GM20431 (cell line): Measurements from ENCODE around the gene SERP2.

Experiments
- in situ Hi-C: fragments of 300-500 bp; cut with MseI, MboI; formaldehyde crosslinking; loops from one replicate; pipeline ENCODE4 v1.15.0; 2020; ENCODE audit warnings: low sequenced_read_pairs; ENCODE audit not compliant: unreplicated experiment

SERP2 gene

DNA sequence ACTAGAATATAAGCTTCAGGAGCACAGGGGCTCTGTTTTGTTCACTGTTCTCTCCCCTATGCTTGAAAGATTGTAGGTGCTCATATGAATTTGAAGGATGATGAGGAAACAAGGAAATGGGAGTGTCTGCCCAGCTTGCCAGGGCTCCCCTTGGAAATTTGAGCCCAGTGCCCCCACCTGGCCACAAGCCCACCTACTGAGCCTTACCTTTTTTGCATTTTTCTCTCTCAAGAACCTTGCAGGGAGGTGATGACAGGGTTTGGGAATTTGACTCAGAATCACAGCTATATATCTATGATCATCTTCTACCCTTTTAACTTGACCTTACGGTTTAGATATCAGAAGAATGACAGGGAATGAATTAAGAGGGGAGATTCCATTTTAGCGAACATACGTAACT, 33.8 kb downstream of the SERP2 start:
- in situ Hi-C loops: no loop called here

DNA sequence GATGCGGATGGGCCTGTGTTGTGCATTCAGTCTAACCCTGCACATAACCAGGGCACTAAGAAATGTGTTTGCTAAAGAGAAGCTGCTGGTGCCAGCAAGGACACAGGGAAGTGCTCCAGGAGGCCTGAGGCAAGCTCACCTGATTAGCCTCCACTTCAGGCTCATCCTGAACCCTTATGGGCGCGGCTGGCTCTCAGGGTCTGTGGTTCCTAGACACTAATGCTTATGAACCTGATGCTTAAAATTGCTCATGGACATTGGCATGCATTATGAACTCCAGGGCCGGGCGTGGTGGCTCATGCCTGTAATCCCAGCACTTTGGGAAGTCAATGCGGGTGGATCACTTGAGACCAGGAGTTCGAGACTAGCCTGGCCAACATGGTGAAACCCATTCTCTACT, 34.3 kb downstream of the SERP2 start:
- in situ Hi-C loops: no loop called here

DNA sequence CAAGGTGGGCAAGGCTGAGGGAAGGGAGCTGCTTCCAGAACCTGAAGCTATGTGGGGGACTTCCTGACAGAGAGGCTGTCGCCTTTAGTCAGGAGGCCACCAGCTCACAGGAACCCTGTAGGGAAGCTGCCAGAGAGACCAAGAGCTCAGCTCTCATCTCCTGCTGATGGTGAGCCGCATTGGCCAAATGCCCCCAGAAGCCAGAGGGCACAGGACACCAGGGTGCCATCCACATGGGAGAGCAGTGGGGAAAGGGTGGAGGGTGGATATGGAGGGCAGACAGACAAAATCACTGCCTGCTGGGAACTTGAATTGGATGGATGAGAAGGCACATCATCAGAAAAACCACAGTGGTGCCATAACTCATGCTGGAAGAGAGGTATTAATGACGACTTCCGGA, 36.0 kb downstream of the SERP2 start:
- in situ Hi-C loops: no loop called here

DNA sequence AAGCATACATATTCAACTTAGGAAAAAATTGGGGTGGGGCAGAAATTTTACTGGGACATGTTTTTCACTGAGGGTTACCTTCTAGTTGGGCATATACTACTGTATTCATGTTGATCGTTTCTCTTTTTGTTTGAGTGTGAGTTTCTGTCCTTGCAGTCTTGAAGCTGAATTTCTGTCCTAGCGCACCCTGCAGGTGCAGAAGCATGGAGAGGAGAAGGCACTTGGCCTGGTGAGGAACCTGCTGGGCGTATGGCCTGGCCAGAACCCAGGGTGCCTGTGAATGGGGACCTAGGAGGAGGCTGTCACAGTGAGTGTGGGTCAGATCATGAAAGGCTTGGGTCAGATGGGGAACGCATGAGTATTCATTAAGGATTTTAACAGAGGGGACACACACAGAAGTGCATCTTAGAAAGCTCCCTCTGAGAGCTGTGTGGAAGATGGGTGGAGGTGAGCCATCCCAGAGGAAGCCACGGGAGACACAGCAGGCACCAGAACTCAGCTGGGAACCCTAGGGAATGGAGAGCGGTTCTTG, 36.8 kb downstream of the SERP2 start:
- in situ Hi-C loops: no loop called here

DNA sequence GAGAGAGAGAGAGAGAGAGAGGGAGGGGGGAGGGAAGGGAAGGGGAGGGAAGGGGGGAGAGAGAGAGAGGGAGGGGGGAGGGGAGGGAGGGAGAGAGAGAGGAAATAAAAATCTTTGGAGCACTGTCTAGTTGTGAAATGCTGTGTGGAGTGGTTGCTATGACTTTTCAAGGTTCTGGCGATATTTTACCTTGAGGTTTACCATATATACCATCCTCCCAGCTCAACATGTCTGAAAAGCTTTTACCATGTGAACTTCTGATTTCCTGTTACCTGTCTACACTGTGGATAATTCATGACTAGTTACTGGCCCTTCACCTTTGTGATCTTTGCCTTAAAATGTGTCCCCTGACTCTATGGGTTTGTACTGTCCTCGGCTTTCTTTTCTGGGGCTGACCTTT, 38.2 kb downstream of the SERP2 start:
- in situ Hi-C loops: no loop called here

DNA sequence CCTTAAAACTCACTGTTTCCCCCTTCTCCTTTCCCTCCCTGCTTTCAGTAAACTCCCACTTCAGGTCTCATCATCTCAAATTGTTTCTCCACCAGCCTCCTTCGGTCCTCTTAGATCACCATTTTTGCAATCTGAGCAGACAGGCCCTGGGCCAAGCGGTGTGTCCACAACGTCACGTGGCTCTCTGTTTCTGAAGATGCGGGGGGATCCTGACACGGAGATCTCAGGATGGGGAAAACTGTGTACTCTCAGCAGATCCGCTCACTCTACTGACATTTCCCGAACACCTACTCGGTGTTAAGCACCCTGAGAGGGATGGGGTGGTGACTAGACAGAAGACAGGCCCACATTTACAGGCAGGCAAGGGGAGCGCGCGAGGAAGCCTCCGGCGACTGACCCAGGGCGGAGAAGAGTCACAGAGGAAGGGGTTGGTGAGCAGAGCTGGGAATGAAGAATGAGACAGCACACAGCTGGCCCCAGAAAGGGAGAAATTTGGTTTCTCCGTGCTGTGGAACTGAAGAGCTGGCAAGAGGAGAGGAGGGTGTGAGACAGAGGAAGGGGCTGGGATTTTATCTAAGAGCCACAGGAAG, 38.8 kb downstream of the SERP2 start:
- in situ Hi-C loops: no loop called here

DNA sequence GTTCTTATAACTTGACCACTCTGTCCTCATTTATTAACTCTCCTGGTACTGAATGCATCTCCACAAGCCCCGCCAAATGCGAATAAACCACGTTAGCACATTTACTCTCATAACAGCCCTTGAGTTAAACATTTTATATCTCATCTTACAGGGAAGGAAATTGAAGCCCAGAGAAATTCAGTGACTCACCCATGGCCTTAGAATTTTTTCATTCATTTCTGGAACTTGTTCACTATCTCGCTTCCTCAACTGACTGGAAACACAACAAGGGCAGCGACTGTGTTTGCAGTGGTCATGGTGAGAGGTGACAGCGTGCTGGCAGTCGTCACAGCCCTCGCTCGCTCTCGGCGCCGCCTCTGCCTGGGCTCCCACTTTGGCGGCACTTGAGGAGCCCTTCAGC, 39.5 kb downstream of the SERP2 start:
- in situ Hi-C loops: no loop called here

DNA sequence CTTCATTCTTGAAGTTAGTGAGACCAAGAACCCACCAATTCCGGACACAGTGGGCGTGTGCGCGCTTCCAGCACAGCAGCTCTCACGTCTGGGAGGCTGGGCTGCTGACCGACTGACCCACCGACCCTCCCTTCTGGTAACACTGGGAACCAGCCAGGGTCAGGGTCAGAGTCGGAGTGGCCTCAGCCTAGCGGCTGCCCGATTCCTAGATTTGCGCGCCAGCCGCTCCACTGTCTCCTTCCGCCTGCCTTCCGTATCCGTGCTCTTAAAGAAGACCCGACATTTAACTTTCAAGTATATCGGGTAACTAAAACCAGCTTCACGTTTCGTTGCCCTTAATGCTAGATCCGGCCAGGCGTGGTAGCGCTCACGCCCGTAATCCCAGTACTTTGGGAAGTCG, 41.1 kb downstream of the SERP2 start:
- in situ Hi-C loops: no loop called here

DNA sequence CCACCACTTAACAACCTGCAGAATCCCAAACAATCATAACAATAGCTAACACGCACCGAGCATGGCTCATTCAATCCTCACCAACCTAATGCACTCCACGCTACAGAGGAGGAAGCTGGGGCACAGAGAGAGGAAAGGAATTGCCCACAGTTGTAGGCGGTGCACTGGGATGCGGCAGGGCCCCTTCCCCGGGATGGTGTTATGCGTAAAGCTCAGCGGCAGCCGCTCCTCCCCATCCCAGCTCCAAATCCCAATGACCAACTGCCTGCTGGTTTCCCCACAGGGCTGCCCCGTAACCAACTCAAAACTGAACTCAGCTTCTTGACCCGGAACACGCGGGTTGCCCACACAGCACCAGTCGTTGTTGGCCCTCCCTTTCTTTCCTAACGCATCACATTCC, 42.2 kb downstream of the SERP2 start:
- in situ Hi-C loops: no loop called here

DNA sequence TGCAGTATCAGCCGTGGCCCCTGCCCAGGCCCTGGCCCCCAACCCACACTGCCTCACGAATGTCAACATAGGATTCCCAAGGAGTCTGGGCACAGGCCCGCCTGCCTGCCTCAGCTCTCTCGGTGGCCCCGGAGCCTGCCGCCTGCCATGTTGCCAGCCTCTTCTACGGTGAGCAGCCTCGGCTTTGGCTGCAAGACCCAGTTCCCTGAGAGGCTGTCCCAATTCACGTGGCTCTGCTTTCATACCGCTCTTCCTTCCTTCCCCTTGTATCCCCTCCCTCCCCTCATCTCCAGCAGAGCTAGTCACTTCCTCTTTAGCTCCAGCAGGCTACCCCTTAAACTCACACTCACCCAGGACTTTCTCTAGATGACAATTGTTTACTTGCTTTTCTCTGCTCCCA, 42.7 kb downstream of the SERP2 start:
- in situ Hi-C loops: no loop called here

DNA sequence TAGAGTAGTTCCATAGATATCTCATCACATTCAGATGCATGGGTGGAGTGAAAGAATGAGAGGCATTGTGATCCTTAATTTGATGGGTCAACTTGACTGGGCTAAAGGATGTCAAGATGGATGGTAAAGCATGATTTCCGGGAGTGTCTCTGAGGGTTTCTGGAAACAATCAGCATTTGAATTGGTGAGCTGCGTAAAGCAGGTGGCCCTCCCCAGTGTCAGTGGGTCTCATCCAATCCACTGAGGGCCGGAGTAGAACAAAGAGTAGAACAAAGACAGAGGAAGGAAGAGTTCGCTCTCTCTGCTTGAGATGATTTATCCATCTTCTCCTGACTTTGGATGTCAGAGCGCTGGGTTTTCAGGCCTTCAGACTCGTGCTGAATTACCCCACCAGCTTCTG, 43.1 kb downstream of the SERP2 start:
- in situ Hi-C loops: no loop called here

DNA sequence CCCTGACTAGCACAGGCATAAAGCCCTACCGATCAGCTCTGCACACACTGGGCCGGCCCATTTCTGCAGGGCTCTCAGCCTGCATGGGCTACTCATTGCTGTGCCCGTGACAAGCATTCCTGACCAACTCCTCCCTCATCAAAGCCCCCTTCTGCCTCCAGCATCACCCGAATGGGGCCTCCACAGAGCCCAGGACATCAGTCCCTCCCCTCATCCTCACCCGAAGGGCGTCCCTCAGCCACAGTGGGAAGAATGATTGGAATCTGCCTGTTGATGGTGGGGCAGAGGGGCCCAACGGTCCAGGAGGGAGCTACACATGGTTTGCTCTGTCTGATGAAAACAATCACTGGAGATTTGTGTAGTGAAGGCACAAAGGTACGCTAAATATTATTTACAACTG, 43.8 kb downstream of the SERP2 start:
- in situ Hi-C loops: no loop called here

DNA sequence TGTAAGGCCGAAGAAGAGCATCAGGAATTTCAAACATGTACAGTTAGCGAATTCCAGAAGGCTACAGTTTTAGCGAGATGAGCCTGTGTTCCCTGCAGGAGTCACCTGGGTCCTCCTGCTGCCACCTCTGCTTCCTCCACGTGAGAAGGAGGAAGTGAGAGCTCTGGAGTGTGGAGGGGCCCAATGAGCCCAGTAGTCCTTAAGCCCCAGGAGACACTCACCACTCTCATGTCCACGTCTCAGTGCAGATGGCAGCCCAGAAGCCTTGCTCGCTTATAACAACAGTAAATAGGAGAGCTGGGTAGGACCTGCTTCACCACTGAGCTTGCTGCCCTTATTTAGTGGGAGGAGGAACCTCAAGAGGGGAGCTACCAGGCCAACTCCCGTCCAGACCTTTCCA, 44.3 kb downstream of the SERP2 start:
- in situ Hi-C loops: no loop called here

DNA sequence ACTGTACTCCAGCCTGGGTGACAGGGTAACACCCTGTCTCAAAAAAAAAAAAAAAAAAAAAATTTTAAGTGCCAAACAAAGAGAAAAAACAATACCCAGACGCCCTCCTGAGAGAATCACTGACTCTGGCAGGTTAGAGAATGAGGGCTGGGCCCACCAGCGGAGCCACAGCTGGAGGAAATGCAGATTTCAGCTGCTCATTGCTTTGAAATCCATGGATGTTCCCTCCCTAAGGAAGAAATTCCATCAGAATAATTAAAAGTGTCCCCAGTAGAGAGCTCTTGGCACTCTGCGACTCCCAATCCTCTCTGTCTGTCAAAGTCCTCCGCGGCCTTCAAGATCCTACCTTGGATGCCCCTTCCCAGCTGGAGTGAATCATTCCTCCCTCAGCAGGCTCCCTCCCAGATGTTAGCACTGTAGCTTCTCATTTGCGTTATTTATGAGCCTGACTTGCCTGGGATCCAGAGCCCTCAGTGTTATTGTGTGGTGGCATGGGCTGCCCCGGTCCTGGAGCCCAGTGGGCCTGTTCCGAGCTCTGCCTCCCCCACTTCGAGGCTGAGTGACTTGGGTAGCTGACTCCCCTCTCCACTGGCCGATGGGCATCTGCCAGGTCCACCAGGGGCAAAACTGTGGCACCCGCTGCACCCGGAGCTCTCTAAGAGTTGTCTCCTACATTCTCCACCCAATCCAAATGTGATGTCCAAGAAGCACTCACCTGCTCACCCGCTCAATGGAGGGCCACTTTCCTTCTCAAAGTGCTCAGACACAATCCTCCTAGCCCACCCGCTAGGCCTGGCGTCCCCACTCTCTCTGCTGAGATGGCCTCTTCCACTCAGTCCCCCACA, 47.0 kb downstream of the SERP2 start:
- in situ Hi-C loops: no loop called here

DNA sequence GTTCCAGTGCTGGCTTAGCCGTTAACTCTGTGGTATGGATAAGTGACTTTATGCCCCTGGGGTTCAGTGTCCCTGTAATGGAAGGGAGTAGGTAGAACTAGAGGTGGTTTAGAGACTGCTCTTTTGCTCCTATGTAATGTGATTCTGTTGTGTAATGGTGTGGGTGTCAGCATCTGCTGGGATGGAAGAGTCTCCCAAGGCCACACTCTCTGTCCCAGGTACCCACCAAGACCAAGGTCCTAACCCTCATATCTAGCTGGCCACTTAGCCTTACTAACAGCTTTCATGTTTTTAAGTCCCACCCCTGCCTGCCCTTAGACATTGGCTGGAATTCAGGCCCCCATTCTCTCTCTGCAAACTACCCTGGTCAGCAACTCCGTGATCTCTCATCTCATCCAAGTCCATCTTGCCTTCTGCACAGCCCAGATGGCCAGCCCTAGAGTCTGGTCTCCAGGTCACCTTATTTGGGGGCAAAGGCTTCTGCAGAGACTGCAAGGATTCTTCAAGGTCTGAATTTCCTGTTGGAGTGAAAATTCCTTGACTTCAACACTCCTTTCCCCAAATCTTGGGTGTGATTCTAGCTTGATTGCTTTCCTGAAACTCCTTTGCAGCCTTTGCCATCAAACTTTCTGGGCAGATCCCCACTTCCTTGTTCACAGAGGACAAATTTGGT, 48.4 kb downstream of the SERP2 start:
- in situ Hi-C loops: no loop called here

DNA sequence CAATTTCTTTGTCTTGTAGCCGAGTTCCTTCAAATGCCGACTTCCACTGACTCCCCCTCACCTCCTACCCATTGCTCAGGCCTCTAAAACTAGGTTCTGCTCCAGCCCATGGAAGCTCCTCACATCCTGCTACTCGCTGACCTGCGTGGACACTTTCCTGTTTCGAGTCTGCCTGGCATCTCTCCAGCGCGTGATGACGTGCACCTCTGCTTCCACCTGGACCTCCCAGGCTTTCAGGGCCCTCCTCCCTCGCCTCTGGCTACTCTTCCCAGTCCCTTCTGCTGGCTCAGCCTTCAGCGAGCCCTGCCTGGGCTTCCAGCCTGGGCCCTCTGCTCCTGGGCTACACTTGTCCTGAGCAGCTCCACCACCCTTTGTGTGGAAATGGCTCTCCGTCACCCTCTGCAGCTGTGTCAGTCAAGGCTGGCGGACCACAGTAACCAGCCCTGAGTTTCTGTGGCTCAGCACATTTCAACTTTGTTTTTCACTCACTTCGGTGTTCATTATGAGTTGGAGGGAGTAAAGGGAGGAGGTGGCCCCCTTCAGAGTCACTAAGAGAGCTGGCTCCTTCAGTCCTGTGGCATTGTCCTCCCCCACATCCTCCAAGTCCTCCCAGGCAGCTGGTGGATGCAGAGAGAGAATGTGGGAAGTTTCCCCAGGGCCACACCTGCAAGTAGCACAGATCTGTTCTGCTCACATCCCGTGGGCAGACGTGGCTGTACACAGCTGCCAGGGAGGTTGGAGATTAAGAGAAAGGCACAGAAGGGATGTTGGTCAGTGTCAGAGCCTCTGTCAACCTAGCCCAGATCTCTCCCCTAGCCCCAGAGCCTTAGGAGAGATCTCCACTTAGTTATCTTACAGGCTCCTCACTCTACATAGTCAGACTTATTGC, 49.4 kb downstream of the SERP2 start:
- in situ Hi-C loops: no loop called here

DNA sequence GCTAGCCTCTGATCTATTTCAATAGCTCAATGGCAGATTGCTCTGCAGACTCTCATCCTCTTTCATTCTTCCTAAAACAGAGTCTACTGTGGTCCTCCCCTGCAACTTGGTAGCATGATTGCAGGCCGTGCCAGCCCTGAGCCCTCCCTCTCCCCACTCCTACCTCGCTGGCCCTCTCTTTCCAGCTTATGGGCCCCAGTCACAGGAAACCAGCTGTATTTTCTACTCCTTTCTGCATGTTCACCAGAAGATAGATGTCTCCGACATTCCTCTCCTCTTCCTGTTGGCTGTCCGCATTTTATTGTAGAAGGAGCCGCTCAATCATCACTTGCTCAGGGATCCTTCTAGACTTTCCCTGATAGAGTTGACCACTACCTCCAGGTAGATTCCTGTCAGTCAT, 50.2 kb downstream of the SERP2 start:
- in situ Hi-C loops: no loop called here

DNA sequence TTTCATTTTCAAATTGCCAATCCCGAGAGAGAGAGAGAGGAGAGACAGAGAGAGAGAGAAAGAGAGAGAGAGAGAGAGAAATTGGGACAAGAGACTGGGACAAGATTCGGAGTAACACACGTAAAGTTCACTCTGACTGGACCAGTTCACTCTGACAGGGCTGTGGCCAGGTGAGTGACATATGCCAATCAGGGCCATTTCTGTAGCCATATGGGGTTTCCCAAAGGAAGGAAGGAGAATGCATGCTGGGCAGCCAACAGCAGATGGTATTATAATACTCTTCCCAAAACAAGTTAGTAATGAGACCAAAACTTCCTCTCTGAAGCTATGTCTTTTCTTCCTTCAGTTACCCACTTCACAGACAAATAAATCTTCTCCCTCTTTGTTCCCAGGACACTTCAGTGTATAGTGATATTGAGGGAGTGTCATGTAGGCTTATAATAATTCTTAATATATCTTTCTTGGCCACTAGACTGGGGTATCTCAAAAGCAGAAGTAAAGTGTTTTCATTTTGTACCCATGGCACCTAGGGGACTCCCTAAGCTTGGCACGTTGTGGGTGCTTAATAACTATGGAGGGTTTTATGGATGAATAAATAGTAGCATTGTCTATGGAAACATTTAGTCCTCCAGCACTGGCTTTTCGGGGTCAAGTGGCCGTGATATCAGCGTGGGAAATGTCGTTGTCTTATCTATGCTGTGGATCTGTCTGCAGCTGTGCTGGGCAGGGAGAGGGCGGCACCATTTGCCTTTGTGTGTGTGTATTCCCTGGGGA, 51.6 kb downstream of the SERP2 start:
- in situ Hi-C loops: loop anchor here (25.0 kb wide), 1 partner anchor 363 kb away; no protein-coding TSS in a partner anchor

DNA sequence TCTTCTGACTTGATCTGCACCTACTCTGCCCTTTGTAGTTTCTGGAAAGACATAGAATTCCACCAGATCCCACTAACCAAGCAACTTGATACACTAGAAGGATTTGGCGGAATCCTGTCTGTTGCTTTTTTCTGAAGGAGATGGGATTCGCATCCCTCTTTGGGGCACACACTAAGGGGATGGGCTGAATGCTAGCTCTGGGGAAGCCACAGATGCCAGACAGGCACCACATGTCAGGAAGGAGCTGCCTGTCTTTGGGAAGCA, 52.1 kb downstream of the SERP2 start:
- in situ Hi-C loops: loop anchor here (25.0 kb wide), 1 partner anchor 363 kb away; no protein-coding TSS in a partner anchor

DNA sequence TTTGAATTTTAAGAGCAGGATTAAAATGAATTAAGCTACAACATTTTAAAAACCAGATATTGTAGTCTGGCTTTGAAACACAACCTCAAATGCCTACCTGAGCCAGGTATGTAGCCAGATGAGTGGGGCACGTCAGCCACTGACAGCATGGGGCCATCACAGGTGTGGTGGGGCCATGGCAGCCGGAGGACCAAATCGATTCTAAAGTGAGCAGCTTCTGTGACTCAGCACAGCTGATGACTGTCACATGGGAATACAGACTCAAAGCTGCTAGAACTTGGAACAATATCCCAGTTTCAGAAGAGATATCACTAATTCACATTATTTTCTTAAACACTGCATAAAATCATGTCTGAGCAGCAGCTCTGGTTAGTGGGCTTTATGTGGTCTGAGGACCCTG, 52.8 kb downstream of the SERP2 start:
- in situ Hi-C loops: loop anchor here (25.0 kb wide), 1 partner anchor 364 kb away; no protein-coding TSS in a partner anchor
